SK-N-DZ (cell line): ENCODE measurements around the gene SLC25A21.
"Not testable (repeated sequence)": the region's sequence is repeated elsewhere in the genome, so short reads cannot be mapped to it uniquely, and the experiment has no call there.

ENCODE experiments used
- DNase-seq: peaks from one replicate; pipeline ENCODE4 v3.0.0-alpha.2; 2015; ENCODE audit warnings: low spot score

The SLC25A21 gene

GRCh38 chr14:37088356-37089215 is 83.8 kb downstream of the SLC25A21 start:
- no peak for DNase-seq

GRCh38 chr14:37087520-37087919 is 84.9 kb downstream of the SLC25A21 start:
- no peak for DNase-seq

DNA sequence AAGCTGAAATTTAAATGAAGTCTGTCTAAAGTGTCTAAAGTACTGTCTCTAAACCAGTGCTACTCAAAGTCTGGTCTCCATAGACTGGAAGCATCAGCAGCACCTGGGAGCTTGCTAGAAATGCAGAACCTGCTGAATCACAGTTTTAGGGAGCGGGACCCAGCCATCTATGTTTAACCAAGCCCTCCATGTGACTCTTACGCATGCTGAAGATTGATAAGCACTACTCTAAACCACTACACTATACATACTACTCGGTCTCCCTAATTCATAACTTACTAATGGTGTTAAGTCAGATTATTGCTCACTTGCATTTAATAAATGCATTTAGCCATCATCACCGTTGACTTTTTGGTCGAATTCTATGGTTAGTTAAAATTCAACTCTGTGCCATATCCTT is 88.8 kb downstream of the SLC25A21 start:
- DNase-seq = no peak

DNA sequence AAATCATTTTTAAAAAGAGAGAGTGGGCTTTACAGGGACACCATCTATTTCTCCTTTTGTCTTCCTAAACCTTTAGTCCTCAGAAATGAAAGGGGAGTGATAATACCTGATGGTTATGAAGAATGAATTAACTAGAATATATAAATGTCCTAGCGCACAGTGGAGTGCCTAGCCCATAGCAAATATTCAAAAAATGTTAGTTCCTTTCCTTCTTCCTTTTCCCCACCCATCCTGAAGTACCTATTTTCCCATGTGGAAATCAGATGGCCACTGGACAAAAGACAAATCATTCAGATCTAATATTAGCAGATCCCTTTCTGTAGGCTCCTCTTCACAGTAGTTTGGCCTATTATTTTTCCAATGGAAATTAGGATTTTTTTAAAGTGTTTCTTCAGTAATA is 90.0 kb downstream of the SLC25A21 start:
- no peak for DNase-seq

GRCh38 chr14:37081856-37082255 is 90.5 kb downstream of the SLC25A21 start:
- DNase-seq = no peak

DNA sequence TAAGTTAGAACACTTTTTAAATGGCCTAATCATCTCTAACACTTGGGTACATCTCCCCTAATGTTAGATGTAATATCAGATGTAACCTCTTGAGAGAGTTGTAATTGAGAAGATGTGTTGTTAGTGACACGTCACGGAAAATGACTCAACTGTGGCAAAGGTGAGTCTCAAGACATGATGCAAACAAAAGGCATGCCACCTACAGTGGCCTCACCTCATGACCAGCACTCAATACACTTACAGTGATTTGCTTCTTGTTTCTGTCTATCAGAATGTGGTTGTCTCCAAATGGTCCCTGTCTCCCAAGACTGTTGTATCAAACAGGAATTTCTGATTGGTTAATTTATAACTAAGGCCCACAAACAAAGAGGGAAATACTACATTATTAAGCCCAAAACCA is 91.2 kb downstream of the SLC25A21 start:
- DNase-seq = no peak

- no peak for DNase-seq
Observed at GRCh38 chr14:37078131-37078530, 94.3 kb downstream of the SLC25A21 start.

- not testable (repeated sequence) for DNase-seq
Observed at GRCh38 chr14:37074320-37074719, 98.1 kb downstream of the SLC25A21 start.

DNA sequence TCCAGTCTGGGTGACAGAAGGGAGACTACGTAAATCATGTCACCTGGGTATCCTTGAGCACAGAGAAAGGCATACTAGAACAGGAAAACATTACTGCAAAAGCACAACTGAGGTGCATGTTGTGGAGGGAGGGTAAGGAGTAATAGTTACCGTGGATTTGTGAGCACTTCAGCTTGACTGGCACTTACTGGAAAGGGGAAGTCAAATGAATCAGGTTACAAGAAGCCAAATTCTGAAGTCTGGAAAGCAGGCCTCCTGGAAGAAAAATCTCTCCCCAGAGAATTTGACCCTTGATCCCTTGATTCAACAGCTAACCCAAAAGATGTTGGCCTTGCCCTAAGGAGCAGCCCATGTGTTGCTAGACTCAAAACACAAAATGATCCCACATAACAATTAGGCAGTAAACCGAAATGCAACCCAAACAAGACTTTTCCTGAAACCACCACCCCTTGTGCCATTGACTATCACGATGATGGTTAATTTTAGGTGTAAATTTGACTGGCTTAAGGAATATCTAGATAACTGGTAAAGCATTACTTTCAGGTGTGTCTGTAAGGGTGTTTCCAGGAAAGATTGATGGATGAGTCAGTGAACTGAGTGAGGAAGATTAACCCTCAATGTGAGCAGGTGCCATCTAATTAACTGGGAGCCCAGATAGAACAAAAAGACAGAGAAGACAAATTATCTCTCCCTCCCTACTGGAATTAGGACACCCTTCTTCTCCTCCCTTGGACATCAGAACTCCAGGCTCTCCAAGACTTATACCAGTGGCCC is 108.8 kb downstream of the SLC25A21 start:
- no peak for DNase-seq

- DNase-seq = no peak
Observed at GRCh38 chr14:37062191-37062803, 110.1 kb downstream of the SLC25A21 start.

- DNase-seq = no peak
Observed at GRCh38 chr14:37061697-37062096, 110.7 kb downstream of the SLC25A21 start.

GRCh38 chr14:37060496-37061260 is 111.7 kb downstream of the SLC25A21 start:
- DNase-seq = no peak

- DNase-seq = no peak
Observed at GRCh38 chr14:37057776-37058175, 114.6 kb downstream of the SLC25A21 start.

- no peak for DNase-seq
Observed at GRCh38 chr14:37056473-37056872, 115.9 kb downstream of the SLC25A21 start.

DNA sequence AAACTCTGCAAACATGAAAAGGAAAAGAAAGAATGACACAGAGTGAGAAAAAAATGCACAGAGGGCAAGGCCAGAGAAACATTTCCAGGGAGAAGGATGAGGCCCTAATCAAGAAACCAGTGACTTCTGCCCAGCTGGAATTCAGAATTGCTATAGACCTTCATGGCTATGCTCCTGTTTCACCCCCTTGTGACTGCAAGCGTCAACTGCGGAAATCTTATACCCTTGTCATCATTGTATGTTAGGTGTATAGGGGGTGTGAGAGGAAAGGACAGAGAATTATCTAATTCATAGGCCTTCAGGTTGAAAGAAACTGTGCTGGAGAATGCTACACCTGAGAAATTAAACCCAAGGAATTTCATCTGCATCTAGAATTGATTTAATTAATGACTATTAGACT is 117.5 kb downstream of the SLC25A21 start:
- no peak for DNase-seq

DNA sequence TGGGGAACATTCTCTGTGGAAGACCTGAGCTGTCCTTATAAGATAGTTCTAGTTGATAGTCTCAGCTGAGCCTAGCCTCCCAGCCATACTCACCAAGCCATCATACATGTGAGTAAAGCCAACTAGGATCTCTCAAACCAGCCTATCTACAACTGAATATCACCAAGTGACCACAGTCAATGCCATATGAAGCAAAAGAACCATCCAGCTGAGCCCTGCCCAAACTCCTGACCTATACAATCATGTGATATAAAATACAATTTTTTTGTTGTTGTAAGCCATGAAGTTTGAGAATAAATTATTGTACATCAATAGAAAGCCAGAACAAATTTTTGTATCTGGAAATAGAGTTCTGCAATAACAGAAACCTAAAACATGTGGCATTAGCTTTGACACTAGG is 118.3 kb downstream of the SLC25A21 start:
- no peak for DNase-seq

GRCh38 chr14:37051680-37052079 is 120.7 kb downstream of the SLC25A21 start:
- no peak for DNase-seq

- DNase-seq = no peak
Observed at GRCh38 chr14:37051153-37051552, 121.3 kb downstream of the SLC25A21 start.

DNA sequence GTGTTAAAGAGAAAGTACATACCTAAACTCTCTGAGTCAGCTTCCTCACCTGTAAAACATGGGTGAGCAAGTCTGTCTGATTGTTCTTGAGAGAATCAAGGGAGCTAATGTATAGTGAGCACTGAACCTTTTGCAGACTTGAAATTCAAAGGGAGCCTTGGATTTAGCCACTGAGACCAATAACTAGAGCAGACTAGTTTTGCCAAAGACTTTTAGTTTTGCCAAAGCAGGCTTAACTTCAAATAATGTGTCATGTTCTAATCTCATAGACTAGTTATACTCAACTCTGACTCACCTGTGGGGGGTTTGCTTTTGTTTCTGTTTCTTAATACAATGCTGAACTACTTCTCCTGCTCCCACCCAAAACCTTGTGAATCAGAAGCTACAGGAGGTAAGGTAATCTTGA is 123.7 kb downstream of the SLC25A21 start:
- no peak for DNase-seq

GRCh38 chr14:37047996-37048395 is 124.4 kb downstream of the SLC25A21 start:
- no peak for DNase-seq

- DNase-seq = no peak
Observed at GRCh38 chr14:37047226-37047625, 125.2 kb downstream of the SLC25A21 start.

GRCh38 chr14:37046815-37047214 is 125.6 kb downstream of the SLC25A21 start:
- DNase-seq = no peak
